ENCODE data around the gene OSBPL6. TPM values are rescaled to one million over a fixed set of nuclear protein-coding genes. Genes with fewer than 3 reads are reported as not detected.

The OSBPL6 gene
- total and polyA plus RNA-seq, 2 of the 13 experiments (the other 11 are each of a cell fraction or from before 2014, with no cell fraction given): 0.03 to 0.11 TPM

- TF ChIP-seq REL (CRISPR knock-in tag; conservative IDR thresholded peaks at IDR 0.05) (peak; percentile 94), PHB2 (IDR thresholded peaks at IDR 0.05; ENCODE audit: partially characterized antibody) (no peak), HOXA5 (CRISPR knock-in tag; IDR thresholded peaks at IDR 0.05) (peak; percentile 45; the same call in 1 of the 2 replicates), KDM5B (CRISPR knock-in tag; IDR thresholded peaks at IDR 0.05; ENCODE audit: borderline replicate concordance) (0 out of 2 replicates have a peak, but pooled peaks have one; percentile 16), ZFP1 (CRISPR knock-in tag; IDR thresholded peaks at IDR 0.05) (0 out of 2 replicates have a peak, but pooled peaks have one; percentile 47), PCBP1 (IDR thresholded peaks at IDR 0.05; ENCODE audit: borderline replicate concordance, low read depth, low read length) (no peak), BORCS8-MEF2B (CRISPR knock-in tag; IDR thresholded peaks at IDR 0.05) (peak; percentile 48; the same call in 1 of the 2 replicates), ZNF780A (CRISPR knock-in tag; IDR thresholded peaks at IDR 0.05) (0 out of 2 replicates have a peak, but pooled peaks have one; percentile 55), SNAI1 (CRISPR knock-in tag; IDR thresholded peaks at IDR 0.05; ENCODE audit: borderline replicate concordance) (peak; percentile 77; the same call in 1 of the 2 replicates), GATAD1 (CRISPR knock-in tag; IDR thresholded peaks at IDR 0.05) (peak; percentile 44; the same call in 1 of the 2 replicates), YY1 (IDR thresholded peaks at IDR 0.05; ENCODE audit: insufficient read depth, insufficient replicate concordance, low read depth, low read length) (no peak), PRMT3 (CRISPR knock-in tag; IDR thresholded peaks at IDR 0.05; ENCODE audit: borderline replicate concordance, low read depth) (no peak), CERS6 (CRISPR knock-in tag; IDR thresholded peaks at IDR 0.05) (no peak), KDM6A (CRISPR knock-in tag; IDR thresholded peaks at IDR 0.05; ENCODE audit: low read depth) (no peak), PHF8 (CRISPR knock-in tag; IDR thresholded peaks at IDR 0.05) (0 out of 2 replicates have a peak, but pooled peaks have one; percentile 28), ZNF564 (CRISPR knock-in tag; IDR thresholded peaks at IDR 0.05) (0 out of 2 replicates have a peak, but pooled peaks have one; percentile 16), THRA (CRISPR knock-in tag; IDR thresholded peaks at IDR 0.05; ENCODE audit: borderline replicate concordance) (peak; percentile 76; the same call in 1 of the 2 replicates), HNRNPH1 (optimal IDR thresholded peaks at IDR 0.05; ENCODE audit: low read depth, low read length) (no peak), ZNF816 (CRISPR knock-in tag; IDR thresholded peaks at IDR 0.05; ENCODE audit: borderline replicate concordance) (peak; percentile 93), NR2F6 (IDR thresholded peaks at IDR 0.05) (peak; percentile 84), NR2F6 (CRISPR knock-in tag; IDR thresholded peaks at IDR 0.05) (peak; percentile 42; the same call in 1 of the 2 replicates), ZNF775 (CRISPR knock-in tag; IDR thresholded peaks at IDR 0.05; ENCODE audit: borderline replicate concordance) (no peak), RXRB (CRISPR knock-in tag; IDR thresholded peaks at IDR 0.05; ENCODE audit: borderline replicate concordance) (peak; percentile 80)
- TF ChIP-seq, protein P1, sequence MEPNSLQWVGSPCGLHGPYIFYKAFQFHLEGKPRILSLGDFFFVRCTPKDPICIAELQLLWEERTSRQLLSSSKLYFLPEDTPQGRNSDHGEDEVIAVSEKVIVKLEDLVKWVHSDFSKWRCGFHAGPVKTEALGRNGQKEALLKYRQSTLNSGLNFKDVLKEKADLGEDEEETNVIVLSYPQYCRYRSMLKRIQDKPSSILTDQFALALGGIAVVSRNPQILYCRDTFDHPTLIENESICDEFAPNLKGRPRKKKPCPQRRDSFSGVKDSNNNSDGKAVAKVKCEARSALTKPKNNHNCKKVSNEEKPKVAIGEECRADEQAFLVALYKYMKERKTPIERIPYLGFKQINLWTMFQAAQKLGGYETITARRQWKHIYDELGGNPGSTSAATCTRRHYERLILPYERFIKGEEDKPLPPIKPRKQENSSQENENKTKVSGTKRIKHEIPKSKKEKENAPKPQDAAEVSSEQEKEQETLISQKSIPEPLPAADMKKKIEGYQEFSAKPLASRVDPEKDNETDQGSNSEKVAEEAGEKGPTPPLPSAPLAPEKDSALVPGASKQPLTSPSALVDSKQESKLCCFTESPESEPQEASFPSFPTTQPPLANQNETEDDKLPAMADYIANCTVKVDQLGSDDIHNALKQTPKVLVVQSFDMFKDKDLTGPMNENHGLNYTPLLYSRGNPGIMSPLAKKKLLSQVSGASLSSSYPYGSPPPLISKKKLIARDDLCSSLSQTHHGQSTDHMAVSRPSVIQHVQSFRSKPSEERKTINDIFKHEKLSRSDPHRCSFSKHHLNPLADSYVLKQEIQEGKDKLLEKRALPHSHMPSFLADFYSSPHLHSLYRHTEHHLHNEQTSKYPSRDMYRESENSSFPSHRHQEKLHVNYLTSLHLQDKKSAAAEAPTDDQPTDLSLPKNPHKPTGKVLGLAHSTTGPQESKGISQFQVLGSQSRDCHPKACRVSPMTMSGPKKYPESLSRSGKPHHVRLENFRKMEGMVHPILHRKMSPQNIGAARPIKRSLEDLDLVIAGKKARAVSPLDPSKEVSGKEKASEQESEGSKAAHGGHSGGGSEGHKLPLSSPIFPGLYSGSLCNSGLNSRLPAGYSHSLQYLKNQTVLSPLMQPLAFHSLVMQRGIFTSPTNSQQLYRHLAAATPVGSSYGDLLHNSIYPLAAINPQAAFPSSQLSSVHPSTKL (CRISPR knock-in tag; IDR thresholded peaks at IDR 0.05): peak; percentile 97
- TF ChIP-seq, protein P2, sequence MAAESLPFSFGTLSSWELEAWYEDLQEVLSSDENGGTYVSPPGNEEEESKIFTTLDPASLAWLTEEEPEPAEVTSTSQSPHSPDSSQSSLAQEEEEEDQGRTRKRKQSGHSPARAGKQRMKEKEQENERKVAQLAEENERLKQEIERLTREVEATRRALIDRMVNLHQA (CRISPR knock-in tag; IDR thresholded peaks at IDR 0.05): no peak
Observed at GRCh38 chr2:178193496-178193822, 853 bp upstream of the OSBPL6 start (continued).
